Measurements from ENCODE around the gene NRXN3. TPM values are rescaled to one million over a fixed set of nuclear protein-coding genes. Genes with fewer than 3 reads are reported as not detected.

NRXN3 gene
- total and polyA plus RNA-seq, 2 donors (not counting 1 experiment from before 2014, with no cell fraction given), result not detected

DNA sequence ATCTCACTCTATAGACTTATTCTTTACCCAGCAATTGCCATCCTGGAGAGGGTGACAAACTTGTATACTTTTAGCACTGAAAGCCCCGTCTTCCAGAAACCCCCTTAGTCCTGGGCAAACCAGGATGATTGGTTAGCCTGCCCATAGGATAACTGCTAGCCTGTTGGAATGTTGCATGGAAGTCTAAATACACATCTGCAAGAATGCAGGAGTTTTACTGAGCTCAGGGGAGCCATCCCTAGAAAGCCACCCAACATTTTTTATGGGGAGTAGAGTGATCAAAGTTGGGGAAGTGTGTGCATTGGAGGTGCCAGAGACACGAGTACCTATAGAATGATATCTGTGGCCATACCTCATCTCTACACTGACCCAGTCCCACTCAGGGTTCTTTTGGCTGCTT lies 155.7 kb downstream of the NRXN3 start:
- H3K9ac ChIP-seq (ENCODE audit: low read length), result no peak overlapping the region
- H3K27ac ChIP-seq (ENCODE audit: low read length in 2 of 2), result no peak overlapping the region
- H3K4me2 ChIP-seq (replicated peaks; ENCODE audit: low read depth, low read length, poor library complexity, severe bottlenecking), result no peak overlapping the region
- H3K79me2 ChIP-seq (ENCODE audit: control insufficient read depth, insufficient read depth, low read length), result no peaks in the 10 kb centered on the region
- no peak for DNase-seq
- H3K4me1 ChIP-seq (ENCODE audit: control insufficient read depth in 2 of 2, insufficient read depth in 2 of 2, low read length in 2 of 2), result no peaks in the 10 kb centered on the region
- H3K9me3 ChIP-seq (ENCODE audit: control extremely low read depth in 1 of 3, control insufficient read depth in 2 of 3, insufficient read depth in 1 of 3, low read length in 2 of 3), result no peaks in the 10 kb centered on the region
- Mint-ChIP-seq H3K27ac (no peak overlapping the region), H3K27me3 (peaks cover 8% of the 10 kb centered on the region), H3K9me3 (ENCODE audit: insufficient read depth) (no peaks in the 10 kb centered on the region), H3K4me3 (no peak overlapping the region), H3K4me1 (no peaks in the 10 kb centered on the region)
- ChIA-PET CTCF (no interaction called here), POLR2A (no interaction called here)
- TF ChIP-seq EZH2 (IDR thresholded peaks at IDR 0.05; ENCODE audit: borderline replicate concordance, insufficient read depth, low read depth, low read length, poor library complexity, severe bottlenecking), result no peak
- TF ChIP-seq, protein P1, sequence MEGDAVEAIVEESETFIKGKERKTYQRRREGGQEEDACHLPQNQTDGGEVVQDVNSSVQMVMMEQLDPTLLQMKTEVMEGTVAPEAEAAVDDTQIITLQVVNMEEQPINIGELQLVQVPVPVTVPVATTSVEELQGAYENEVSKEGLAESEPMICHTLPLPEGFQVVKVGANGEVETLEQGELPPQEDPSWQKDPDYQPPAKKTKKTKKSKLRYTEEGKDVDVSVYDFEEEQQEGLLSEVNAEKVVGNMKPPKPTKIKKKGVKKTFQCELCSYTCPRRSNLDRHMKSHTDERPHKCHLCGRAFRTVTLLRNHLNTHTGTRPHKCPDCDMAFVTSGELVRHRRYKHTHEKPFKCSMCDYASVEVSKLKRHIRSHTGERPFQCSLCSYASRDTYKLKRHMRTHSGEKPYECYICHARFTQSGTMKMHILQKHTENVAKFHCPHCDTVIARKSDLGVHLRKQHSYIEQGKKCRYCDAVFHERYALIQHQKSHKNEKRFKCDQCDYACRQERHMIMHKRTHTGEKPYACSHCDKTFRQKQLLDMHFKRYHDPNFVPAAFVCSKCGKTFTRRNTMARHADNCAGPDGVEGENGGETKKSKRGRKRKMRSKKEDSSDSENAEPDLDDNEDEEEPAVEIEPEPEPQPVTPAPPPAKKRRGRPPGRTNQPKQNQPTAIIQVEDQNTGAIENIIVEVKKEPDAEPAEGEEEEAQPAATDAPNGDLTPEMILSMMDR (IDR thresholded peaks at IDR 0.05), result no peak
- no peaks in the 10 kb centered on the region for H3K27me3 ChIP-seq (replicated peaks in 1 of 4; ENCODE audit: control extremely low read depth in 1 of 4, control insufficient read depth in 3 of 4, insufficient read depth in 4 of 4, low read length in 3 of 4)
- ATAC-seq (ENCODE audit: low read depth), result no peak
- 100% methylated on average over 1 of the region's 2 CpGs for WGBS (ENCODE audit: insufficient coverage)
- H3K4me3 ChIP-seq (ENCODE audit: control extremely low read depth in 1 of 5, extremely low read depth in 1 of 5, insufficient read depth in 1 of 5, low read depth in 2 of 5, low read length in 4 of 5), result no peak overlapping the region
- H2AFZ ChIP-seq (ENCODE audit: insufficient read depth, low read depth, low read length, poor library complexity, severe bottlenecking), result no peak overlapping the region
- H4K20me1 ChIP-seq (ENCODE audit: control insufficient read depth, insufficient read depth, low read length, poor library complexity, severe bottlenecking), result no peaks in the 10 kb centered on the region
- no peaks in the 10 kb centered on the region for H3K36me3 ChIP-seq (replicated peaks in 1 of 2; ENCODE audit: control extremely low read depth in 1 of 2, control insufficient read depth in 1 of 2, extremely low read depth in 1 of 2, insufficient read depth in 2 of 2, low read length in 1 of 2)
- intact Hi-C loops (cut with micrococcal nuclease), result no loop called here

DNA sequence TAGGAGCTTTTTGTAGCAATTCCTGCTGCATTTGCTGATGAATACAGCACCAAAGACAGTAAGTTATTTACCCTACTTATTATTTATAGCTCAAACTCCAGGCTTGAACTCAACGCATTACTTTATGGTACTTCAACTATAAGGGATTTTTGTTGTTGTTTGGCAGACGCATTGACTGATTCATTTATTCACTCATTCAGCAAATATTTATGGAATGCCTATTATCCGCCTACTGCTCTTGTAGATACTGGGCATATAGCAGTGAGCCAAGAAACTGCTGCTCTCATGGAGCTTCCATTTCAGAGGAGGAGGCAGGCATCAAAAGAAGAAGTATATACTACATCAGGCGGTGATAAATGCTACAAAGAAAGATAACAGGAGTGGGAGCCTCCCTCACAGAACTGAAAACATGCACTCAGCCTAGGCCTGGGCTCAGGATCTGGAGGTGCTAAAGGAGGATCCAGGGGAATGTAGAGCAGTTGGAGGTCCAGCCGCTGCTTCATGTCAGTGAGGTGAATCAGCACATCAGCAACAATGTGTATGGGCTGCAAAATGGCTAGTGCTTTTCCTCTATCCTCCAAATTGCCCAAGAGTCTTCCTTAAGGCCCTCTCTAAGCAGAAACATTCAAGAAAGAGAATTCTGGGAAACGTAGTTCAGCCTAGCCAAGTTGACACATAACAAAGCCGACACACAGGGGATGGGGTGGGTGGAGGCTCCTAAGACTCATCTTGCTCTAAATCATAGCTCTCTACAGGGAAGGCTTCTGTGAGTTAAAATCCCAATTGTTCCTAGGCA lies 157.5 kb downstream of the NRXN3 start:
- no peaks in the 10 kb centered on the region for H3K4me1 Mint-ChIP-seq
- no peak overlapping the region for H3K27ac Mint-ChIP-seq
- no peaks in the 10 kb centered on the region for H4K20me1 ChIP-seq (ENCODE audit: control insufficient read depth, insufficient read depth, low read length, poor library complexity, severe bottlenecking)
- no peak overlapping the region for H3K9ac ChIP-seq (ENCODE audit: low read length)
- ChIA-PET CTCF (no interaction called here), POLR2A (no interaction called here)
- no peak overlapping the region for H3K4me2 ChIP-seq (replicated peaks; ENCODE audit: low read depth, low read length, poor library complexity, severe bottlenecking)
- TF ChIP-seq EZH2 (IDR thresholded peaks at IDR 0.05; ENCODE audit: borderline replicate concordance, insufficient read depth, low read depth, low read length, poor library complexity, severe bottlenecking), result no peak
- TF ChIP-seq, protein P1 (IDR thresholded peaks at IDR 0.05), result no peak
- H3K4me1 ChIP-seq (ENCODE audit: control insufficient read depth in 2 of 2, insufficient read depth in 2 of 2, low read length in 2 of 2), result no peaks in the 10 kb centered on the region
- no peak overlapping the region for H3K4me3 ChIP-seq (ENCODE audit: control extremely low read depth in 1 of 5, extremely low read depth in 1 of 5, insufficient read depth in 1 of 5, low read depth in 2 of 5, low read length in 4 of 5)
- ATAC-seq (ENCODE audit: low read depth) (no peak), DNase-seq (no peak)
- no peaks in the 10 kb centered on the region for H3K36me3 ChIP-seq (replicated peaks in 1 of 2; ENCODE audit: control extremely low read depth in 1 of 2, control insufficient read depth in 1 of 2, extremely low read depth in 1 of 2, insufficient read depth in 2 of 2, low read length in 1 of 2)
- WGBS (ENCODE audit: insufficient coverage), result 92% methylated on average over 2 of the region's 7 CpGs
- no peaks in the 10 kb centered on the region for H3K79me2 ChIP-seq (ENCODE audit: control insufficient read depth, insufficient read depth, low read length)
- H2AFZ ChIP-seq (ENCODE audit: insufficient read depth, low read depth, low read length, poor library complexity, severe bottlenecking), result no peak overlapping the region
- no peaks in the 10 kb centered on the region for H3K9me3 Mint-ChIP-seq (ENCODE audit: insufficient read depth)
- no peaks in the 10 kb centered on the region for H3K9me3 ChIP-seq (ENCODE audit: control extremely low read depth in 1 of 3, control insufficient read depth in 2 of 3, insufficient read depth in 1 of 3, low read length in 2 of 3)
- no peak overlapping the region for H3K27ac ChIP-seq (ENCODE audit: low read length in 2 of 2)
- H3K4me3 Mint-ChIP-seq, result no peak overlapping the region
- intact Hi-C loops (cut with micrococcal nuclease), result no loop called here
- H3K27me3 ChIP-seq (replicated peaks in 1 of 4; ENCODE audit: control extremely low read depth in 1 of 4, control insufficient read depth in 3 of 4, insufficient read depth in 4 of 4, low read length in 3 of 4), result no peaks in the 10 kb centered on the region
- no peaks in the 10 kb centered on the region for H3K27me3 Mint-ChIP-seq
